GM19452 (cell line): ENCODE data around the gene TYSND1.
"Not testable (repeated sequence)": the region's sequence is repeated elsewhere in the genome, so short reads cannot be mapped to it uniquely, and the experiment has no call there.

ENCODE experiments used
- ATAC-seq: cut with Tn5 transposase; IDR thresholded peaks from one replicate; pipeline ENCODE4 v1.9.1; 2021; ENCODE audit not compliant: unreplicated experiment

The TYSND1 gene

GRCh38 chr10:70112071-70112470, 34.4 kb downstream of the TYSND1 start:
- no peak for ATAC-seq

GRCh38 chr10:70111496-70111895, 35.0 kb downstream of the TYSND1 start:
- ATAC-seq: no peak

GRCh38 chr10:70109064-70109729, 37.3 kb downstream of the TYSND1 start:
- no peak for ATAC-seq

- no peak for ATAC-seq
Observed at GRCh38 chr10:70106958-70107791, 39.3 kb downstream of the TYSND1 start.

- ATAC-seq: no peak
Observed at GRCh38 chr10:70101668-70102067, 44.8 kb downstream of the TYSND1 start.

GRCh38 chr10:70101068-70101562, 45.4 kb downstream of the TYSND1 start:
- not testable (repeated sequence) for ATAC-seq

- ATAC-seq: no peak
Observed at GRCh38 chr10:70098271-70098670, 48.2 kb downstream of the TYSND1 start.

GRCh38 chr10:70097459-70097858, 49.0 kb downstream of the TYSND1 start:
- no peak for ATAC-seq

- no peak for ATAC-seq
Observed at GRCh38 chr10:70096705-70097420, 49.6 kb downstream of the TYSND1 start.

GRCh38 chr10:70096016-70096704, 50.3 kb downstream of the TYSND1 start:
- ATAC-seq: no peak

GRCh38 chr10:70094250-70094649, 52.2 kb downstream of the TYSND1 start:
- ATAC-seq: no peak

GRCh38 chr10:70093335-70093944, 53.1 kb downstream of the TYSND1 start:
- no peak for ATAC-seq

- no peak for ATAC-seq
Observed at GRCh38 chr10:70092389-70092718, 54.1 kb downstream of the TYSND1 start.

GRCh38 chr10:70090951-70091350, 55.5 kb downstream of the TYSND1 start:
- ATAC-seq: no peak

GRCh38 chr10:70090013-70090412, 56.5 kb downstream of the TYSND1 start:
- no peak for ATAC-seq

GRCh38 chr10:70088308-70088698, 58.2 kb downstream of the TYSND1 start:
- ATAC-seq: no peak
